GM23338 (cell line): ENCODE measurements around the gene F13A1.
A peak's percentile ranks its signal among the peaks of the same experiment; 100 is the strongest.

ENCODE experiments used
- CTCF ChIP-seq, 2 experiments: fragments of 200-600 bp in 1 of 2; sonication (generic) in 1 of 2; conservative IDR thresholded peaks; 2 replicates each; pipeline versions ENCODE4 v1.5.1 to v1.6.1; 2016 to 2017; ENCODE audit warnings: antibody characterized with exemption in 2 of 2, low read depth in 2 of 2, mild to moderate bottlenecking in 2 of 2, moderate library complexity in 1 of 2
- EZH2 ChIP-seq: fragments of 200-600 bp; sonication (generic); IDR thresholded peaks from one replicate; pipeline ENCODE4 v1.8.0; 2017; ENCODE audit warnings: antibody characterized with exemption, mild to moderate bottlenecking, low read depth; ENCODE audit not compliant: unreplicated experiment
- EZH2phosphoT487 ChIP-seq: fragments of 200-600 bp; sonication (generic); IDR thresholded peaks from one replicate; pipeline ENCODE4 v1.8.1; 2018; ENCODE audit warnings: antibody characterized with exemption; ENCODE audit not compliant: unreplicated experiment
- JUNB ChIP-seq: IDR thresholded peaks from one replicate; pipeline ENCODE4 v1.6.1; 2016; ENCODE audit warnings: antibody characterized with exemption; ENCODE audit not compliant: unreplicated experiment
- NANOG ChIP-seq: IDR thresholded peaks from 2 replicates; pipeline ENCODE4 v1.6.1; 2016; ENCODE audit warnings: antibody characterized with exemption, borderline replicate concordance
- POLR2AphosphoS5 ChIP-seq: IDR thresholded peaks from 2 replicates; pipeline ENCODE4 v1.6.1; 2016; ENCODE audit warnings: antibody characterized with exemption, low read depth
- REST ChIP-seq: IDR thresholded peaks from one replicate; pipeline ENCODE4 v1.6.1; 2018; ENCODE audit warnings: antibody characterized with exemption; ENCODE audit not compliant: unreplicated experiment
- TF ChIP-seq, protein P1 (sequence below): IDR thresholded peaks from 2 replicates; pipeline ENCODE4 v1.6.1; 2016; ENCODE audit warnings: antibody characterized with exemption
- TF ChIP-seq, protein P2 (sequence below): fragments of 250-450 bp; sonication (Bioruptor Pico); IDR thresholded peaks from 2 replicates; pipeline ENCODE4 v1.5.0; 2020; ENCODE audit warnings: mild to moderate bottlenecking, moderate library complexity

DNA sequence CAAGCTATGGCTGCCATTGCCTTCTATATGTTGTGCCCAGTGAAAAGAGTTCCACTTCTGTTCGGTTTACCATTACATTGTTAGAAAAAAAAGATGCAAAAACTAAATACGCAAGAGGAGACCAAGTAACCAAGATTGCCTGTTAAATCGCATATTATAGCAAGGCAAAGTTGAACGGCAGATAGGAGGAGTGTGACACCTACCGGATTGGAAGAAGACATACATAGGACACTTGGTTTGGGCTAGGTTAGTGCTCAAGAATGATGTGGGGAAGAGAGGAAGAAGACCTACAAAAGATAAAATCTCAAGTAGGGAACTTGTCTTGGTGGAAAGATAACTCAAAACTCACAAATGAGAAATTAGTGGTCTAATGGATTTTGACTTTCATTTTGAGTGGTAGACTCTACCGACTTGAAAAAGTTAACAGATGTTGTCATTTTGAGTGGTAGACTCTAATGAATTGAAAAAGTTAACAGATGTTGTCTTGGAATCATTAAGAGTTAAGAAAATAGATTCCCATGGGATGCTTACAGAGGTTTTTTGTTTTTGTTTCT is 95.5 kb downstream of the F13A1 start:
- TF ChIP-seq CTCF (conservative IDR thresholded peaks at IDR 0.05; ENCODE audit: low read depth in 2 of 2) (peak; percentile 12 to 34; a peak in 2 of 4 replicates), EZH2 (no peak), JUNB (no peak), POLR2AphosphoS5 (no peak), NANOG (no peak), REST (no peak), EZH2phosphoT487 (no peak)
- TF ChIP-seq, protein P1, sequence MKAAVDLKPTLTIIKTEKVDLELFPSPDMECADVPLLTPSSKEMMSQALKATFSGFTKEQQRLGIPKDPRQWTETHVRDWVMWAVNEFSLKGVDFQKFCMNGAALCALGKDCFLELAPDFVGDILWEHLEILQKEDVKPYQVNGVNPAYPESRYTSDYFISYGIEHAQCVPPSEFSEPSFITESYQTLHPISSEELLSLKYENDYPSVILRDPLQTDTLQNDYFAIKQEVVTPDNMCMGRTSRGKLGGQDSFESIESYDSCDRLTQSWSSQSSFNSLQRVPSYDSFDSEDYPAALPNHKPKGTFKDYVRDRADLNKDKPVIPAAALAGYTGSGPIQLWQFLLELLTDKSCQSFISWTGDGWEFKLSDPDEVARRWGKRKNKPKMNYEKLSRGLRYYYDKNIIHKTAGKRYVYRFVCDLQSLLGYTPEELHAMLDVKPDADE: no peak
- TF ChIP-seq, protein P2, sequence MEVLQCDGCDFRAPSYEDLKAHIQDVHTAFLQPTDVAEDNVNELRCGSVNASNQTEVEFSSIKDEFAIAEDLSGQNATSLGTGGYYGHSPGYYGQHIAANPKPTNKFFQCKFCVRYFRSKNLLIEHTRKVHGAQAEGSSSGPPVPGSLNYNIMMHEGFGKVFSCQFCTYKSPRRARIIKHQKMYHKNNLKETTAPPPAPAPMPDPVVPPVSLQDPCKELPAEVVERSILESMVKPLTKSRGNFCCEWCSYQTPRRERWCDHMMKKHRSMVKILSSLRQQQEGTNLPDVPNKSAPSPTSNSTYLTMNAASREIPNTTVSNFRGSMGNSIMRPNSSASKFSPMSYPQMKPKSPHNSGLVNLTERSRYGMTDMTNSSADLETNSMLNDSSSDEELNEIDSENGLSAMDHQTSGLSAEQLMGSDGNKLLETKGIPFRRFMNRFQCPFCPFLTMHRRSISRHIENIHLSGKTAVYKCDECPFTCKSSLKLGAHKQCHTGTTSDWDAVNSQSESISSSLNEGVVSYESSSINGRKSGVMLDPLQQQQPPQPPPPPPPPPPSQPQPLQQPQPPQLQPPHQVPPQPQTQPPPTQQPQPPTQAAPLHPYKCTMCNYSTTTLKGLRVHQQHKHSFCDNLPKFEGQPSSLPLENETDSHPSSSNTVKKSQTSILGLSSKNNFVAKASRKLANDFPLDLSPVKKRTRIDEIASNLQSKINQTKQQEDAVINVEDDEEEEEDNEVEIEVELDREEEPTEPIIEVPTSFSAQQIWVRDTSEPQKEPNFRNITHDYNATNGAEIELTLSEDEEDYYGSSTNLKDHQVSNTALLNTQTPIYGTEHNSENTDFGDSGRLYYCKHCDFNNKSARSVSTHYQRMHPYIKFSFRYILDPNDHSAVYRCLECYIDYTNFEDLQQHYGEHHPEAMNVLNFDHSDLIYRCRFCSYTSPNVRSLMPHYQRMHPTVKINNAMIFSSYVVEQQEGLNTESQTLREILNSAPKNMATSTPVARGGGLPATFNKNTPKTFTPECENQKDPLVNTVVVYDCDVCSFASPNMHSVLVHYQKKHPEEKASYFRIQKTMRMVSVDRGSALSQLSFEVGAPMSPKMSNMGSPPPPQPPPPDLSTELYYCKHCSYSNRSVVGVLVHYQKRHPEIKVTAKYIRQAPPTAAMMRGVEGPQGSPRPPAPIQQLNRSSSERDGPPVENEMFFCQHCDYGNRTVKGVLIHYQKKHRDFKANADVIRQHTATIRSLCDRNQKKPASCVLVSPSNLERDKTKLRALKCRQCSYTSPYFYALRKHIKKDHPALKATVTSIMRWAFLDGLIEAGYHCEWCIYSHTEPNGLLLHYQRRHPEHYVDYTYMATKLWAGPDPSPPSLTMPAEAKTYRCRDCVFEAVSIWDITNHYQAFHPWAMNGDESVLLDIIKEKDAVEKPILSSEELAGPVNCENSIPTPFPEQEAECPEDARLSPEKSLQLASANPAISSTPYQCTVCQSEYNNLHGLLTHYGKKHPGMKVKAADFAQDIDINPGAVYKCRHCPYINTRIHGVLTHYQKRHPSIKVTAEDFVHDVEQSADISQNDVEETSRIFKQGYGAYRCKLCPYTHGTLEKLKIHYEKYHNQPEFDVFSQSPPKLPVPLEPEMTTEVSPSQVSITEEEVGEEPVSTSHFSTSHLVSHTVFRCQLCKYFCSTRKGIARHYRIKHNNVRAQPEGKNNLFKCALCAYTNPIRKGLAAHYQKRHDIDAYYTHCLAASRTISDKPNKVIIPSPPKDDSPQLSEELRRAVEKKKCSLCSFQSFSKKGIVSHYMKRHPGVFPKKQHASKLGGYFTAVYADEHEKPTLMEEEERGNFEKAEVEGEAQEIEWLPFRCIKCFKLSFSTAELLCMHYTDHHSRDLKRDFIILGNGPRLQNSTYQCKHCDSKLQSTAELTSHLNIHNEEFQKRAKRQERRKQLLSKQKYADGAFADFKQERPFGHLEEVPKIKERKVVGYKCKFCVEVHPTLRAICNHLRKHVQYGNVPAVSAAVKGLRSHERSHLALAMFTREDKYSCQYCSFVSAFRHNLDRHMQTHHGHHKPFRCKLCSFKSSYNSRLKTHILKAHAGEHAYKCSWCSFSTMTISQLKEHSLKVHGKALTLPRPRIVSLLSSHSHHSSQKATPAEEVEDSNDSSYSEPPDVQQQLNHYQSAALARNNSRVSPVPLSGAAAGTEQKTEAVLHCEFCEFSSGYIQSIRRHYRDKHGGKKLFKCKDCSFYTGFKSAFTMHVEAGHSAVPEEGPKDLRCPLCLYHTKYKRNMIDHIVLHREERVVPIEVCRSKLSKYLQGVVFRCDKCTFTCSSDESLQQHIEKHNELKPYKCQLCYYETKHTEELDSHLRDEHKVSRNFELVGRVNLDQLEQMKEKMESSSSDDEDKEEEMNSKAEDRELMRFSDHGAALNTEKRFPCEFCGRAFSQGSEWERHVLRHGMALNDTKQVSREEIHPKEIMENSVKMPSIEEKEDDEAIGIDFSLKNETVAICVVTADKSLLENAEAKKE (CRISPR knock-in tag): no peak
